Erythroblast (primary cell): Measurements from ENCODE around the gene ATP6V1E1.

Experiments used
- GATA1 ChIP-seq: IDR thresholded peaks from 2 replicates; pipeline ENCODE4 v1.6.1; 2011; ENCODE audit warnings: low read depth, mild to moderate bottlenecking, control low read depth, low read length, moderate library complexity
- POLR2A ChIP-seq: IDR thresholded peaks from 2 replicates; pipeline ENCODE4 v1.6.1; 2011; ENCODE audit warnings: mild to moderate bottlenecking, low read length

DNA sequence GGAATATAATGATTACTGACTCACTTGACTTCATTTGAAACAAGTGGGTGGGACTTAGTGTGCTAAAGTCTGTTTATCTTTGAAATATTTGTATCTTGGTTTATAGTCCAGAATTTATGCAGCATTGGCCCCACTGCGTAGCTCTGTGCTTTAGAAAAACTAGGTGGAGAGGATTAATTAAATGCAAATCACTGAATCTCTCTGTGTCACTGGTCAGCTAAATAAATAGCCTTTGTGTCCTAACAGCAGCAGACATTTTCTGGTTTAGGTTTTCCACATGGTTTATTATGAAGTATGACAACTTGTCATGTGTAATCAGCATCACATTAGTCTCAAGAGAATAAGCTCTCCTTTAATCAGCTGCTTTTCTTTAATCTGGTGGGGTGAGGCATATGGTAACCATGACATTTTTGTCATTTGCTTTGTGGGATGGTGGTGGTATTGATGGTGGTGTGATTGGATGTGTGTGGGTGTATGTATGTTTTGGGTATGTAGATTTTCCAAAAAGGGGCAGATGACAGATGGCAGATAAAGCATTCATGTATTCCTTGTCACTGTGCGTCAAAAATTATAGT is 44.0 kb upstream of the ATP6V1E1 start:
- TF ChIP-seq POLR2A (no peak), GATA1 (no peak)
